GM21786 (cell line): ENCODE data around the gene CORIN.

Source experiments
- ATAC-seq: cut with Tn5 transposase; IDR thresholded peaks from one replicate; pipeline ENCODE4 v1.9.1; 2021; ENCODE audit not compliant: unreplicated experiment

The CORIN gene

GRCh38 chr4:47646372-47646771, 191.5 kb downstream of the CORIN start:
- no peak for ATAC-seq

DNA sequence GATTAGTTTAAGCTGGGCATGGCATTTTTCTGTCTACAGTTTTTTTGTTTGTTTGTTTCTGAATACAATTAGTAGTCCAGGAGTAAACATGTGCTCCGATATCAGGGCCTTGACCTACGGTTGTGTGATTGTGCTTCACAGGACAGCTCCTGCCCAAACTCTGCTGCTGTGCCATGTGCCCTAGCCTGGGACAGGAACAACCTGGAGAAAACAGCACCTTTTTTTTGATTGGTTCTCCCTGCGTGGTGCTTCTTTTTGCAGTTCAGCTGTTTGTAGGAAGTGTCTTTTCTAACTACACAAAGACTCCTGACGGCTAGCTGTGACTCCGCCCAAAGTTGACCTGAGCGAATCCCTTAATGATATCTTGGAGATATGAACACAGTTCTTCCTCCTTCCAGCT, 194.0 kb downstream of the CORIN start:
- no peak for ATAC-seq

GRCh38 chr4:47642985-47643760, 194.7 kb downstream of the CORIN start:
- no peak for ATAC-seq

GRCh38 chr4:47642191-47642830, 195.6 kb downstream of the CORIN start:
- no peak for ATAC-seq

GRCh38 chr4:47641755-47642154, 196.1 kb downstream of the CORIN start:
- ATAC-seq, result no peak

DNA sequence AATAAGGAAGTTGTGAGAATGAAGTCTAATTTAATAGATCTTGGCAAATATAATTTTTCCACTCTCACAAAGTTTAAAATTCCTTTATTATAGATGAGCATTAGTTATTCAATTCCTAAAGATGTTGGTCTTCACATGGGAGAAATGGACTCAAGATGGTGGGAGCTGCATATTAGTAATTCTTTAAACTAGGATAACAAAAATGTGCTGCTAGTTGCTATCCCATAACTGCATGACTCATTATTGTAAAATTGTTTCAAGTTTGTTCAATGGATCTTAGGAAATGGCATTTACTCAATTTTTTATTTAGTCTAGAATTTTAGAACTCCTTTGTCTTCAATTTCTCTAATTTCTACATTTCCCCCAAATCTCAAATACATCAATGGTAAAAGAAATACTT, 197.0 kb downstream of the CORIN start:
- no peak for ATAC-seq

DNA sequence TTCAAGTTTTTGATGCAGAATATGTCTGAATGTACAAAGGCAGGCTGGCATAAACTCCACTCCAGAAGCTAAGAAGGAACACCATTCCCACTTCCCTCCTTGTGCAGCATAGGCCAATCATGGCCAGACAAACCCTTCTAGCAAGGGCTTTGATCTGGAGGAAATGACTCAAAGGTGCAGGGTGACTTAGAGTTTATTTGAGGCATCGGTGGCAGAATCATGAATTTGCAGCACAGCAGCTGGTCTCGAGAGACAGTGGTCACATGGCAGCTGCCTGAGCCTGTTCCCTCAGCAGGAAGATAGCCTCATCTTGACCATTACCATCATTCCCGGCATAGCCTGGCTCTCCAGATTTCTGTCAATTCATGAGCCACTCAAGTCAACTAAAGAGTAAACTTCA, 198.3 kb downstream of the CORIN start:
- ATAC-seq, result no peak

GRCh38 chr4:47631161-47631560, 206.7 kb downstream of the CORIN start:
- no peak for ATAC-seq

DNA sequence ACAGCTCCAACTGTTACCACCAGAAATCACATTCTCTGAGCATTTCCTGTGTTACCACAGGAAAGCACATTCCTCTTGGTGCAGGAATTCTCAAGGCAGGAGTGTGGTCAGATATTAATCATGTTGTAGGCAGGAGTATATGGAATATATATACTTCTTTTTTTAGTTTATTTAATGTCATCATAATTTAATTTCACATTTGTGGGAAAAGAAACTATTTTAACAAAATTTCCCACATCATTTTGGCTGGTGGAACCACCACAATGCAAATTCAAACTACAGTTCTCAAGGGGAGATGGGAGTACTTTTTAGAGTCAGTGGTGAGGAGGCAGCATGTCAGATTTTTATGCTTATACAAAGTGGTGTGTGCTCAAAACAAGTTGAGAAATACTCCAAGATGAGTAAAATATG, 213.8 kb downstream of the CORIN start:
- ATAC-seq, result no peak

DNA sequence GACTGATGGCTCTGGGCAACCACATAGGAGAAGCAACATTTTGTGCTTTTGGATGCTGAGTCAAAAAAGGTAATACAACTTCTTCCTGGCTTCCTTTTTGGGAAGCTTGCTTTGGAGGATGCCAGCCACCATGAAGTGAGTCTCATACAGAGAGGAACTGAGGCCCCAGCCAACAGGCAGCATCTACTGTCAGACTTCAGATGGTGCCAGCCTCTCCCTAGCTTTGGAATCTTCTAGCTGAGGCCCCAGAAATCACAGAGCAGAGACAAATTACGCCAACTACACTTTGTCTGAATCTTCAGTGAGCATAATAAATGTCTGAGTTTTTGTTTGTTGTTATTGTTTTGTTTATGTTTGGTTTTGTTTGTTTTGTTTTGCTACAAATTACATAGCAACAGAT, 216.7 kb downstream of the CORIN start:
- no peak for ATAC-seq

DNA sequence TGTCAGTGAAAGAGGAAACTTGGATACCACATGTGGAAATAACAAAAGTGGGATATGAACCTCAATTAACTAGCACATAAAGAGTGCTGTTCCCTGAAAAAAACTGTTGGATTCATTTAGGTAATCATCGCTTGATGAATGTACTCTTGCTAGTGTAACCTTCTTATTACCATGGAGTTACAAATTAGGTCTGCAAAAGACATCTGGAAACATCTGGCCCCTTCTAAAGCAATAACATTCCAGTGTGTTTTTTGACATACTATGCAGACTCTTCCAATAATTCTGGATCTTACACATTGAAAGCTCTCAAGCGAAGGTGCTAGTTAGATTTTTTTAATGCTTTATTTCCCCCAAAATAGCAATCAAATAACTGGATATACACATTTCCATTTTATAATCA, 218.2 kb downstream of the CORIN start:
- no peak for ATAC-seq

DNA sequence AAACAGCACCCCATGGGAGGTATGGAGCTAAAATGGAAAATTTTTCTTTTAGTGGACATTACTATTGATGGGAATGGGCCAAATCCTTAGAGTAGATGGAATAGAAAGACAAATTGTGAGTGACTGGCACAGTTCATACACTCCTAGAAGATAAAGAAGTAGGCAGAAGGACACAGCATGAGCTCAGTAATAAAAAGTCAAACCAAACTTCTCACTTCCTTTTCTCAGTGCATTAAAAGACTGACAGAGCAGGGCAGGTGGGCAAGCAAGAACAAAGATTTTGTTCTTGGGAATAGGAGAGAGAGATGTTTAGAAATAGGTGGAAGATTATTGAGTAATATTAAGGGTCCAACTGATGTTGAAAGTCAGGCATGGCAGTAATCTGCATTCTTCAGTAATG, 220.3 kb downstream of the CORIN start:
- no peak for ATAC-seq

- ATAC-seq, result no peak
Observed at GRCh38 chr4:47615385-47615784, 222.5 kb downstream of the CORIN start.

DNA sequence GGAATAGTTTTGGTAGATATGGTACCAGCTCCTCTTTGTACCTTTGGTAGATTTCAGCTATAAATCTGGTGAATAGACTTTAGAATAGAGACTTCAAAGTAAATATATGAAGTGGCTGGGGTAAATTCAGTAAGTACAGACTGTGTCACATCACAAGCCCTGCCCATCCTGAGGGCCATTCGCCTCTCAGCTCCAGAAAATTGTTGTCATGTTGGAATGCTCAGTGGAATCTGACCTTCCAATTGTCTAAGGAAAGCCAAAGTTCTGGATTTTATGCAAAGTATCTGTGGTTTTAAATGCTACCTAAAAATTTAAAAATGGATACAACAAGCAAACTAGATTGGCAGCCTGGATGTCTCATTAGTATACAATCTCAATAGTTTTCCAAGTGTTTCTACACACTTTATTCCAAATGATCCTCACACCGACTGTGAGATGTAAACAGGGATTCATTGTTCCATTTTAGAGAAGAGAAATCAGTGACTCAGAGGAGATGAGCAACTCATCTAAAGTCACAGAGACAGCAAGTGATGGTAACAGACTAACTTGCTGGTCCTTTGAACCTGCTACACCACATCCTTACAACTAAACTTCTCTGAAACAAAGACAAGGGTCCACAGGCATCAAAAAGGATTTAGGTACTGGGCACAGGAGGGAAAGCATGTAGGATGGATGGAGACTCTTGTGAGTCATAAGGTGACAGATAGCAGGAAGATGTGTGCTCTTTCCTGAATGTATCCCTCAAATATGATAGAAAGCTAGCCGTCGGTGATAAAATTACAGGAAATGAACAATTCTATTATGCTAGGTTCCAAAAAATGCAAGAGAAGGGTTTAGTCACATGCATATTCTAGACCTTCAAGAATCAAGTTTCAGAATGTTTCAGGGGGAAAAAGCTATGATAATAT, 225.5 kb downstream of the CORIN start:
- ATAC-seq, result no peak

DNA sequence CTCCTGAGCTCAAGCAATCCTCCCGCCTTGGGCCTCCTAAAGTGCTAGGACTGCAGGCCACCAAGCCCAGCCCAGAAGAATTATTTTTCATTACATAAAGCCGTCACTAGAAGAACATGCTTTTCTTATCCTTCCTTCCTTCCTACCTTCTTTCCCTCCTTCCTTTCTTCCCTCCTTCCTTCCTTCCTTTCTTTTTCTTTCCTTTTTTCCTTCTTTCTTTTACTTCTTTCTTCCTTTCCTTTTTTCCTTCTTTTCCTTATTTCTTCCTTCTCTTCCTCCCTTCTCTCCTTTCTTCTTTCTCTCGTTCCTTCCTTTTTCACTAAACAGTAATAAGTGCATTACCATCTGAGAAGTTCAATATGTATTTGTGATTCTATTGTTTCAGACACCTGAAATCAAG, 231.4 kb downstream of the CORIN start:
- no peak for ATAC-seq

- no peak for ATAC-seq
Observed at GRCh38 chr4:47598896-47599295, 239.0 kb downstream of the CORIN start.

DNA sequence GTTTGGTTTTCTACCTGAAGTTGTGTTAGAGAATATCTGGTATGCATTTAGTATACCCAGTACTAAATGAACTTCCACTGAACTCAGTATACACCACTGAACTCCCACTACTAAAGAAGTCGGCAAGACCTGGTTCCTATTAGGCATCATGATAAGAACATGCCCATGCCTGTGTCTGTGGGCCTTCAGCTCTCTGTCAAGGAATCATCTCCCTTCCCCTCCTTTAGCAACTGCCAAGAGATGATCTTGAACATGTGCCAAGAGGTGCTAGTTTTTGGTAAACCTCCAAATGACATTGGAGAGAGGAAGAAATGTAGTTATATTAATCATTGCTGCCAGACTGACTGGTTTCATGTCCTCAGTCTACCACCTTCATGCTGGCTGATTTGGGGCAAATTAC, 239.5 kb downstream of the CORIN start:
- ATAC-seq, result no peak

- no peak for ATAC-seq
Observed at GRCh38 chr4:47597696-47598095, 240.2 kb downstream of the CORIN start.

DNA sequence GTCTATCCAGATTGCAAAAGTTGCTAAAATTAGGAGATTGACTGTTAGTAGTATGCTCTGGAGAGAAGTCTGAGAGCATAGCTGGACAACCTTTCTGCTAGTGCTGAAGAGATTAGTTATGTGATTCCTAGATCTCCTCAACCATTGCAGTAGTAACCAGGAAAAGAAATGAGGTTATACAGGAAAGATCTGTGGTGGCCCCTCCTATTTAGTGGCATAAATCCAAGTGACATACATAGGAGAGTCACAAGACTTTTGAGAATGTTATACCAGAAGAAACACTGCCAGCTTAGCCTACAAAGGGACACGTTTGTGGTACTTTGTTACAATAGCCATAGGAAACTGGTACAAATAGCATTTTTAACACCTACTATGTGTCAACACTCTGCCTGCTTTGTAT, 247.5 kb downstream of the CORIN start:
- ATAC-seq, result no peak

DNA sequence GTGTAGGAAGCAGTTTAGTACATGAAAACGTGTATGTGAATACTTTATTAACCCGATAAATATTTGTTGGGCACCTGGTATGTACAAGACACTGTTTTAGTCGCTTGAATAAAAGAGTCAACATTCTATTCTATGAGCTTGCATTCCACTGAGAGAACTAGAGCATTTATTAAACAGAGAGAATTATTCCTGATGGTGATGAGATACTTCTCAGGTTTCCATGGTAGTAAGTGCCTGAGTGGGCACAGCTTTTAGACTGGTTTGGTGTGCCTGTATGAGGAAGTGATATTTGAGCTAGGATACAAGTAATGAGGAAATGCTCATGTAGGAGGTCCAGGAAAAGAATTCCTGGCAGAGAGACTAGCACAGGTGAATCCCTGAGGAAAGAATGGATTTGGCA, 258.6 kb downstream of the CORIN start:
- no peak for ATAC-seq

DNA sequence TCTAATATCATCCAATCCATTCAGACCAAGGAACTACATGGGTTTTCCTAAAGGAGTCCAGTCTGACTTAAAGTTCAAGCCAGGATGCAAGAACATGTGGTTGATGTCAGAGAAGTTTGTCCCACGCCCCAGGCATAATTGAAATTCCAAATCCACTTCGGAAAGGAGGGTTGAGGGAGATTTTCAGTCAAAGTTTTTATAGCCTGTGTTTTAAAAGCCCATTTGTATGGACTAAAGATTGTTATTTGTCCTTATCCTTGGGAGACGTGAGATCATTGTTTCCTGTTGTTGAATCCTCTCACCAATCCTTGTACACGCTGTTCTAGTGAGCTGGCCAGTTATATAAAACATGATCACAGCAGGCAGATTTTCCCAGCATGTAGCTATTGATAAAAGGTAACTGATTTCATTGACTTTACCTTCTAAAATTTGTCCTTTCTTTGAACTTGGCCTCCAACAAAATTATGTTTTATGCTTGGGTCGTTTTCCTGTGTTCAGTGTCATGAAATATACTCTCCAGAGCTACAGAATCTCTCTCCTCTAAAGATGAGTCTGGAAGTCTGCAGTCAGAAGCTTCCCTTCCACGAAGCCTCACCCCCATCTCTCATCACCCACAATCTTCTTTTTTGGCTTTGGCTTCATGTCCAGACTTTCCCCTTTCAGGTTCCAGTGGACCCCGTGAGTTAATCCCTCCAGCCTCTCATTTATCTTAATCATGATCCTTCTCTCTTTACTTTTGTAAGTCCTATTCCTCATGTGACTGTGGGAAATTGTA, 259.9 kb downstream of the CORIN start:
- ATAC-seq, result no peak
